Activated CD4-positive, alpha-beta T cell treated with anti-CD3 and anti-CD28 coated beads, Interleukin-2, amount 10 ng/mL, durations not matched to agents 24 days and 14 days (primary cell): ENCODE measurements around the gene SULT1C4. TPM values are rescaled to one million over a fixed set of nuclear protein-coding genes. Genes with fewer than 3 reads are reported as not detected.

Experiments
- total RNA-seq: library from RNA; stranded (reverse); gene quantifications from 2 replicates; pipeline ENCODE4 v1.2.3, GENCODE V29; 2022

Gene SULT1C4
- total RNA-seq, 1 donor from 2014 or later, result not detected

Other genes starting within 250 kb of the SULT1C4 start
- gene SULT1C3, start 138.0 kb upstream of the SULT1C4 start, total RNA-seq, result not detected in 2 replicates
- gene SULT1C2, start 89.1 kb upstream of the SULT1C4 start, total RNA-seq, result not detected in 2 replicates
- gene GCC2, start 71.3 kb downstream of the SULT1C4 start, total RNA-seq, result 38.1 and 43.4 TPM in 2 replicates
- gene LIMS1, start 156.5 kb downstream of the SULT1C4 start, total RNA-seq, result 63.1 and 66.0 TPM in 2 replicates